ENCODE data around the gene EID1. TPM values are rescaled to one million over a fixed set of nuclear protein-coding genes. Genes with fewer than 3 reads are reported as not detected.

The EID1 gene
- total and polyA plus RNA-seq, 9 of the 15 experiments (the other 6 are each of a cell fraction or from before 2014, with no cell fraction given): 46.5 to 211 (median 143) TPM

DNA sequence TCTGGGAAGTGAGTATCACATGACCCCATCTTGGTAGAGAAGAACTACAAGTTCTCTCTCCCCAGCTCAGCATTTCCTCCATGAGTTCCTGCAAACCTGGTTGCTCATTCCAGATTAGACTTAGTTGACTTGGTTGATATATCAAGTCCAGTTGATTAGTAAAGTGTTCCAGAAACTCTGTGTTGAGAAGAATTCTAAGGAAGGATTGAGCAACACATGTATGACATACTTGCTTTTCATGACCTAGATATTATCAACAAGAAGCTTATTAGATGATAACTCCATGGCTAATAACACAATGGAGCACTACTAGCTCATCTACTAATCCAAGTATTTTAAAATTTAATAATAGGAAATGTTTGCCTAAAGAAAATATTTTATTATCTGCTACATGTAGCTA, 6.4 kb upstream of the EID1 start:
- no peaks in the 10 kb centered on the region for H4K20me1 ChIP-seq (replicated peaks; ENCODE audit: control insufficient read depth, insufficient read depth, low read length)
- H3K4me2 ChIP-seq (ENCODE audit: insufficient read depth, low read length): no peak overlapping the region
- BruUV-seq (replicated peaks): no TSS peak
- H3K27me3 ChIP-seq (ENCODE audit: control insufficient read depth in 2 of 2, insufficient read depth in 2 of 2, low read length in 2 of 2): no peaks in the 10 kb centered on the region
- ATAC-seq (no peak), DNase-seq (ENCODE audit: extremely low read depth in 1 of 4, low spot score in 3 of 4) (no peak), FAIRE-seq (no peak)
- ChIA-PET POLR2A (interaction anchor here (0.7 to 3.7 kb wide), 2 partner anchors 13 to 565 kb away, joined by 3 to 9 read pairs; no protein-coding TSS in a partner anchor), CTCF (ENCODE audit: low intra/inter-chr PET ratio) (no interaction called here)
- H3K9me1 ChIP-seq (ENCODE audit: control insufficient read depth, insufficient read depth, low read length): no peaks in the 10 kb centered on the region
- no peaks in the 10 kb centered on the region for H3K9me3 ChIP-seq (replicated peaks; ENCODE audit: control insufficient read depth, insufficient read depth, low read depth, low read length)
- in situ Hi-C loops (cut with MboI) (no loop called here), intact Hi-C loops (cut with micrococcal nuclease) (no loop called here)
- no peak overlapping the region for H3K4me3 ChIP-seq
- H3K4me1 ChIP-seq (replicated peaks in 1 of 2; ENCODE audit: control insufficient read depth in 2 of 2, insufficient read depth in 2 of 2, low read length in 2 of 2): peaks cover 0 to 13% of the 10 kb centered on the region in 2 experiments; a peak in 2 of 5 replicates
- no peak overlapping the region for H2AFZ ChIP-seq (ENCODE audit: low read depth, low read length)
- no peak overlapping the region for H3K27ac ChIP-seq (ENCODE audit: extremely low read depth, low read depth, low read length)
- no peaks in the 10 kb centered on the region for H3K79me2 ChIP-seq (ENCODE audit: control insufficient read depth, insufficient read depth, low read length)
- no peaks in the 10 kb centered on the region for H3K36me3 ChIP-seq (ENCODE audit: control insufficient read depth, insufficient read depth, low read length)
- TF ChIP-seq BRD9 (IDR thresholded peaks at IDR 0.05; ENCODE audit: low read depth, partially characterized antibody) (no peak), ZNF143 (CRISPR knock-in tag; IDR thresholded peaks at IDR 0.05) (no peak), PRMT5 (CRISPR knock-in tag; IDR thresholded peaks at IDR 0.05) (no peak), RBM25 (IDR thresholded peaks at IDR 0.05; ENCODE audit: low read depth, low read length, severe bottlenecking) (no peak), RBM39 (optimal IDR thresholded peaks at IDR 0.05; ENCODE audit: low read depth, low read length) (no peak)
- TF ChIP-seq, protein P1, sequence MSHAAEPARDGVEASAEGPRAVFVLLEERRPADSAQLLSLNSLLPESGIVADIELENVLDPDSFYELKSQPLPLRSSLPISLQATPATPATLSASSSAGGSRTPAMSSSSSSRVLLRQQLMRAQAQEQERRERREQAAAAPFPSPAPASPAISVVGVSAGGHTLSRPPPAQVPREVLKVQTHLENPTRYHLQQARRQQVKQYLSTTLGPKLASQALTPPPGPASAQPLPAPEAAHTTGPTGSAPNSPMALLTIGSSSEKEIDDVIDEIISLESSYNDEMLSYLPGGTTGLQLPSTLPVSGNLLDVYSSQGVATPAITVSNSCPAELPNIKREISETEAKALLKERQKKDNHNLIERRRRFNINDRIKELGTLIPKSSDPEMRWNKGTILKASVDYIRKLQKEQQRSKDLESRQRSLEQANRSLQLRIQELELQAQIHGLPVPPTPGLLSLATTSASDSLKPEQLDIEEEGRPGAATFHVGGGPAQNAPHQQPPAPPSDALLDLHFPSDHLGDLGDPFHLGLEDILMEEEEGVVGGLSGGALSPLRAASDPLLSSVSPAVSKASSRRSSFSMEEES (CRISPR knock-in tag; IDR thresholded peaks at IDR 0.05): peak; percentile 32; the same call in 1 of the 2 replicates
- H3K9ac ChIP-seq (ENCODE audit: insufficient read depth in 1 of 2, low read depth in 2 of 2, low read length in 2 of 2): no peak overlapping the region
